KMS-11 (cell line): ENCODE results near the gene MORN1.

Source experiments
- H2AFZ ChIP-seq: fragments of 200-600 bp; sonication (generic); 2 replicates; pipeline ENCODE4 v1.6.1; 2016; ENCODE audit warnings: antibody characterized with exemption, mixed run types, low read depth
- H3K27ac ChIP-seq: fragments of 200-600 bp; sonication (generic); 2 replicates; pipeline ENCODE4 v1.6.1; 2016; ENCODE audit warnings: mild to moderate bottlenecking, mixed run types
- H3K27me3 ChIP-seq: fragments of 200-600 bp; sonication (generic); 2 replicates; pipeline ENCODE4 v1.6.1; 2017; ENCODE audit warnings: mild to moderate bottlenecking, low read depth, mixed run types, moderate library complexity; ENCODE audit not compliant: insufficient read depth
- H3K36me3 ChIP-seq: fragments of 200-600 bp; sonication (generic); 2 replicates; pipeline ENCODE4 v1.6.1; 2017; ENCODE audit warnings: mild to moderate bottlenecking, mixed run types; ENCODE audit not compliant: insufficient read depth
- H3K4me1 ChIP-seq: fragments of 200-600 bp; sonication (generic); 2 replicates; pipeline ENCODE4 v1.6.1; 2016; ENCODE audit warnings: mild to moderate bottlenecking, low read depth, mixed run types; ENCODE audit not compliant: poor library complexity, severe bottlenecking
- H3K4me2 ChIP-seq: fragments of 200-600 bp; sonication (generic); 2 replicates; pipeline ENCODE4 v1.7.0; 2016; ENCODE audit warnings: mild to moderate bottlenecking, mixed run types
- H3K4me3 ChIP-seq: fragments of 200-600 bp; sonication (generic); IDR thresholded peaks from 2 replicates; pipeline ENCODE4 v1.6.1; 2017; ENCODE audit warnings: low read depth, low read length, mixed read lengths; ENCODE audit not compliant: insufficient read depth
- H3K79me2 ChIP-seq: fragments of 200-600 bp; sonication (generic); 2 replicates; pipeline ENCODE4 v1.6.1; 2016; ENCODE audit warnings: low read depth, mixed run types; ENCODE audit not compliant: insufficient read depth
- H3K9ac ChIP-seq: fragments of 200-600 bp; sonication (generic); 2 replicates; pipeline ENCODE4 v1.6.1; 2016; ENCODE audit warnings: mild to moderate bottlenecking, mixed run types
- H4K20me1 ChIP-seq: fragments of 200-600 bp; sonication (generic); 2 replicates; pipeline ENCODE4 v1.6.1; 2016; ENCODE audit warnings: mild to moderate bottlenecking, mixed run types; ENCODE audit not compliant: insufficient read depth
- CTCF ChIP-seq: fragments of 200-600 bp; sonication (generic); conservative IDR thresholded peaks from 2 replicates; pipeline ENCODE4 v1.6.1; 2017; ENCODE audit warnings: low read depth, mild to moderate bottlenecking, antibody characterized with exemption, low read length, moderate library complexity, mixed read lengths

MORN1 gene

DNA sequence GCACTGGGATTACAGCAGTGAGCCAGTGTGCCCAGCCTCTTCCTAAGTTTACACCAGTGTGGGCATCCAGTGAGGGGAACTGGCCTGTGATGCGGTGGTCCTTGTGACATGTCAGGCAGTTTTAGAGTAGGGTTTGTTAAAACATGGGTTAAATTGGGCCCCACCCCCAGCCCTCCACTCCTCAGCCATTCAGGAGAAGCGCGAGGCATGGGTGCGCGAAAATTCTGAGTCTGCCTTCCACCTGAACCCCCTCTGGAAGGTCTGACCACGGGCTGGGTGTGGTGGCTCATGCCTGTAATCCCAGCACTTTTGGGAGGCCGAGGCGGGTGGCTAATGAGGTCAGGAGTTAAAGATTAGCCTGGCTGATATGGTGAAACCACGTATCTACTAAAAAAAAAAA lies 111.5 kb downstream of the MORN1 start:
- Histone ChIP-seq H3K4me1 (no peaks in the 10 kb centered on the region), H3K4me3 (no peak overlapping the region), H2AFZ (no peak overlapping the region), H3K9ac (no peak overlapping the region), H3K27me3 (peaks cover 2% of the 10 kb centered on the region; the same call in 1 of the 2 replicates), H3K4me2 (no peak overlapping the region), H3K36me3 (no peaks in the 10 kb centered on the region), H4K20me1 (no peaks in the 10 kb centered on the region), H3K27ac (no peak overlapping the region), H3K79me2 (no peaks in the 10 kb centered on the region)
- TF ChIP-seq CTCF, result no peak

DNA sequence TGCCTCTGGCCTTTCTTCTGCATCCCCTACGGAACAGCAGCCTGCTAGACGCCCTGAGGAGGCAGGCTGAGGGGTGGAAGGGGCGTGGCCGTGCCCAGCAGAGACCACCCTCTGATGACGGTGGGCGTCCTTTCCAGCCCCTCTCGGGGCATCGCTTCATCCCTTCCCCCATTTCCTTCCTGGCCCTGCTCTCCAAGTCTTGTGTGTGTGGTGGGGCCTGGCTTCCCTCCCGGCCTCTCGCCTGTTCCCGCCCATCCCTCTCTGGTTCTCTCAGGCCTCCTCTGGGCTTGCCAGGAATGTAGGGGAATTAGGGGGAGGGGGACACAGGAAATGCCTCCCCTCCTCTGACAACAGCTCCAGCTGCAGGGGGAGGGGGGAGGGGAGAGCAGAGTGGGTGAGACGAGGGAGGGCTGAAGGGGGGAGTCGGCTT lies 112.1 kb downstream of the MORN1 start:
- no peak for TF ChIP-seq CTCF
- no peak overlapping the region for H3K4me2 ChIP-seq
- H3K4me1 ChIP-seq, result no peaks in the 10 kb centered on the region
- H3K79me2 ChIP-seq, result no peaks in the 10 kb centered on the region
- H3K27ac ChIP-seq, result no peak overlapping the region
- no peak overlapping the region for H3K9ac ChIP-seq
- no peaks in the 10 kb centered on the region for H3K36me3 ChIP-seq
- H4K20me1 ChIP-seq, result no peaks in the 10 kb centered on the region
- H2AFZ ChIP-seq, result no peak overlapping the region
- H3K4me3 ChIP-seq, result no peak overlapping the region
- H3K27me3 ChIP-seq, result peaks cover 5% of the 10 kb centered on the region; the same call in 1 of the 2 replicates

GRCh38 chr1:2278591-2279209 lies 112.7 kb downstream of the MORN1 start:
- H3K9ac ChIP-seq, result no peak overlapping the region
- peaks cover 6% of the 10 kb centered on the region; the same call in 1 of the 2 replicates for H3K27me3 ChIP-seq
- TF ChIP-seq CTCF, result no peak
- no peak overlapping the region for H3K27ac ChIP-seq
- no peak overlapping the region for H3K4me3 ChIP-seq
- H3K36me3 ChIP-seq, result no peaks in the 10 kb centered on the region
- no peak overlapping the region for H2AFZ ChIP-seq
- H4K20me1 ChIP-seq, result no peaks in the 10 kb centered on the region
- H3K4me2 ChIP-seq, result no peak overlapping the region
- H3K4me1 ChIP-seq, result no peaks in the 10 kb centered on the region
- H3K79me2 ChIP-seq, result no peaks in the 10 kb centered on the region

DNA sequence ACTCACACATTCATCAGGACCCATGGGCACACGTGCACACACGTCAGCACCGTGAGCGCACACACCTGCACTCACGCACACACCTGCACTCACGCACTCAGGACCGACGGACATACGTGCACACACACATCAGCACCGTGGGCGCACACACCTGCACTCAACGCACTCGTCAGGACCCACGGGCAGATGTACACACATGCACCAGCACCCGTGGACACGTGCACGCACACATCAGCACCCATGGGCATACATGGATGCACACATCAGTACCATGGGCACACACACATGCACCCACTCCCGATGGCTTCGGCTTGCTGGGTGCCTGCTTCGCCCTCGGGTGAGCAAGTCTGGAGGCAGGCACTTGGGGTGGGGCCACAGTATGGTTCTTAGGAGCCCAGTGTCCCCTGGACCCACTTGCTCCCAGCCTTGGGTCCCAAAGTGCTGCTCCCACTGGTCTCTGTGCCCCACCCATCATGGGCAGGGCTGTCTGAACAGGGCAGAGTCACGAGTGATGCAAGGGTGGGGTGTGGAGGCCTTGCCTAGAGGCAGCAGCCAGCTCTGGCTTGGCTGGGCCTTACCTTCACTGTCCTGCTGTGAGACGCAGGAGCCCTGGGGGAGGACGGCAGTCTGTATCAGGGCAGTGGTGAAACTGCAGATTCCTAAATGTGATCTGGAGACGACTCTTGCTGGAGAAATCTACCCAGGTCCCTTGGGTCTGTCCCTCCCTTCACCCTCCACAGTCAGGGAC lies 113.4 kb downstream of the MORN1 start:
- Histone ChIP-seq H3K36me3 (no peaks in the 10 kb centered on the region), H2AFZ (no peak overlapping the region), H3K4me3 (no peak overlapping the region), H4K20me1 (no peaks in the 10 kb centered on the region), H3K79me2 (no peaks in the 10 kb centered on the region), H3K9ac (no peak overlapping the region), H3K4me1 (no peaks in the 10 kb centered on the region), H3K4me2 (no peak overlapping the region), H3K27me3 (peaks cover 6% of the 10 kb centered on the region; the same call in 1 of the 2 replicates), H3K27ac (no peak overlapping the region)
- no peak for TF ChIP-seq CTCF
